Measurements from ENCODE around the gene ANXA5.
A peak's percentile ranks its signal among the peaks of the same experiment; 100 is the strongest.

GRCh38 chr4:121656269-121656641, 40.5 kb downstream of the ANXA5 start:
- TF ChIP-seq, protein P1, sequence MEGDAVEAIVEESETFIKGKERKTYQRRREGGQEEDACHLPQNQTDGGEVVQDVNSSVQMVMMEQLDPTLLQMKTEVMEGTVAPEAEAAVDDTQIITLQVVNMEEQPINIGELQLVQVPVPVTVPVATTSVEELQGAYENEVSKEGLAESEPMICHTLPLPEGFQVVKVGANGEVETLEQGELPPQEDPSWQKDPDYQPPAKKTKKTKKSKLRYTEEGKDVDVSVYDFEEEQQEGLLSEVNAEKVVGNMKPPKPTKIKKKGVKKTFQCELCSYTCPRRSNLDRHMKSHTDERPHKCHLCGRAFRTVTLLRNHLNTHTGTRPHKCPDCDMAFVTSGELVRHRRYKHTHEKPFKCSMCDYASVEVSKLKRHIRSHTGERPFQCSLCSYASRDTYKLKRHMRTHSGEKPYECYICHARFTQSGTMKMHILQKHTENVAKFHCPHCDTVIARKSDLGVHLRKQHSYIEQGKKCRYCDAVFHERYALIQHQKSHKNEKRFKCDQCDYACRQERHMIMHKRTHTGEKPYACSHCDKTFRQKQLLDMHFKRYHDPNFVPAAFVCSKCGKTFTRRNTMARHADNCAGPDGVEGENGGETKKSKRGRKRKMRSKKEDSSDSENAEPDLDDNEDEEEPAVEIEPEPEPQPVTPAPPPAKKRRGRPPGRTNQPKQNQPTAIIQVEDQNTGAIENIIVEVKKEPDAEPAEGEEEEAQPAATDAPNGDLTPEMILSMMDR (IDR thresholded peaks at IDR 0.05; ENCODE audit: low read length), result peak; percentile 56
- TF ChIP-seq EZH2 (IDR thresholded peaks at IDR 0.05; ENCODE audit: borderline replicate concordance, low read length), result no peak

Data from OCI-LY1 (cell line).